Stomach (tissue), 4 donors: ENCODE measurements around the gene PKMYT1.

ENCODE experiments used
- EP300 ChIP-seq: sonication (generic); formaldehyde crosslinking; IDR thresholded peaks from one replicate; pipeline ENCODE4 v1.6.1; 2017; ENCODE audit warnings: antibody characterized with exemption
- POLR2A ChIP-seq, 4 donors: fragments of 450-650 bp; IDR thresholded peaks; one replicate each; pipeline ENCODE4 v1.6.1; 2016; ENCODE audit warnings: antibody characterized with exemption in 4 of 4, control low read depth in 2 of 4, mild to moderate bottlenecking in 1 of 4, moderate library complexity in 1 of 4
- POLR2AphosphoS5 ChIP-seq, 3 donors: sonication (generic); formaldehyde crosslinking; IDR thresholded peaks; one replicate each; pipeline ENCODE4 v1.6.1; 2016; ENCODE audit warnings: antibody characterized with exemption in 3 of 3
- TF ChIP-seq, protein P1 (sequence below), 7 experiments: fragments of 450-650 bp in 4 of 7; fragments of 200-600 bp in 3 of 7; sonication (generic) in 3 of 7; IDR thresholded peaks; one replicate each; pipeline ENCODE4 v1.5.1; 2016 to 2019; ENCODE audit warnings: antibody characterized with exemption in 7 of 7, control low read depth in 2 of 7, mild to moderate bottlenecking in 1 of 7

DNA sequence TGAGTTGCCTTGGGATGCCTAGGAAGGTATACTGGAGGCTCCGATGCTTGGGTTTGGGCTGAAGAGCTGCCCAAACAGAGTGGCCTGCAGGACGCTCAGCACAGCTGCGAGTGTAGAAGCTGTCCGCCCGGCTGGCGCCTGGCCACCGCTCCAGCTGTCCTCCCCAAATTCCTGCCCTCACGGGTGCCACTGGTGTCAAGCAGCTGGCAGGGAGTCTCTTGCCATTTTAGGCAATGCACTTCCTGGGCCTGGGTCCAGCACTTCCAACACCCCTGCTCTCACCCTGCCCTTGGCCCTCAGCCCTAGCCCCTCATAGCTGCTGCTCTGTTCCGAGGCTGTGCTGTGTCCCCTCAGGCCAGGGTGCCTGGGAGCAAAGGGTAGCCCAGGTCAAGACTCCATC, 5.2 kb upstream of the PKMYT1 start:
- TF ChIP-seq, protein P1, sequence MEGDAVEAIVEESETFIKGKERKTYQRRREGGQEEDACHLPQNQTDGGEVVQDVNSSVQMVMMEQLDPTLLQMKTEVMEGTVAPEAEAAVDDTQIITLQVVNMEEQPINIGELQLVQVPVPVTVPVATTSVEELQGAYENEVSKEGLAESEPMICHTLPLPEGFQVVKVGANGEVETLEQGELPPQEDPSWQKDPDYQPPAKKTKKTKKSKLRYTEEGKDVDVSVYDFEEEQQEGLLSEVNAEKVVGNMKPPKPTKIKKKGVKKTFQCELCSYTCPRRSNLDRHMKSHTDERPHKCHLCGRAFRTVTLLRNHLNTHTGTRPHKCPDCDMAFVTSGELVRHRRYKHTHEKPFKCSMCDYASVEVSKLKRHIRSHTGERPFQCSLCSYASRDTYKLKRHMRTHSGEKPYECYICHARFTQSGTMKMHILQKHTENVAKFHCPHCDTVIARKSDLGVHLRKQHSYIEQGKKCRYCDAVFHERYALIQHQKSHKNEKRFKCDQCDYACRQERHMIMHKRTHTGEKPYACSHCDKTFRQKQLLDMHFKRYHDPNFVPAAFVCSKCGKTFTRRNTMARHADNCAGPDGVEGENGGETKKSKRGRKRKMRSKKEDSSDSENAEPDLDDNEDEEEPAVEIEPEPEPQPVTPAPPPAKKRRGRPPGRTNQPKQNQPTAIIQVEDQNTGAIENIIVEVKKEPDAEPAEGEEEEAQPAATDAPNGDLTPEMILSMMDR (IDR thresholded peaks at IDR 0.05) = no peak
- no peak for TF ChIP-seq POLR2AphosphoS5 (IDR thresholded peaks at IDR 0.05)
- no peak for TF ChIP-seq POLR2A (IDR thresholded peaks at IDR 0.05)
- TF ChIP-seq EP300 = no peak
